ENCODE results near the gene SPACA7. TPM values are rescaled to one million over a fixed set of nuclear protein-coding genes. Genes with fewer than 3 reads are reported as not detected.

Gene SPACA7
- total RNA-seq, 1 experiment from 2014 or later: not detected

GRCh38 chr13:112465251-112466131 lies 89.3 kb downstream of the SPACA7 start:
- DNase-seq (ENCODE audit: low spot score): no peak

DNA sequence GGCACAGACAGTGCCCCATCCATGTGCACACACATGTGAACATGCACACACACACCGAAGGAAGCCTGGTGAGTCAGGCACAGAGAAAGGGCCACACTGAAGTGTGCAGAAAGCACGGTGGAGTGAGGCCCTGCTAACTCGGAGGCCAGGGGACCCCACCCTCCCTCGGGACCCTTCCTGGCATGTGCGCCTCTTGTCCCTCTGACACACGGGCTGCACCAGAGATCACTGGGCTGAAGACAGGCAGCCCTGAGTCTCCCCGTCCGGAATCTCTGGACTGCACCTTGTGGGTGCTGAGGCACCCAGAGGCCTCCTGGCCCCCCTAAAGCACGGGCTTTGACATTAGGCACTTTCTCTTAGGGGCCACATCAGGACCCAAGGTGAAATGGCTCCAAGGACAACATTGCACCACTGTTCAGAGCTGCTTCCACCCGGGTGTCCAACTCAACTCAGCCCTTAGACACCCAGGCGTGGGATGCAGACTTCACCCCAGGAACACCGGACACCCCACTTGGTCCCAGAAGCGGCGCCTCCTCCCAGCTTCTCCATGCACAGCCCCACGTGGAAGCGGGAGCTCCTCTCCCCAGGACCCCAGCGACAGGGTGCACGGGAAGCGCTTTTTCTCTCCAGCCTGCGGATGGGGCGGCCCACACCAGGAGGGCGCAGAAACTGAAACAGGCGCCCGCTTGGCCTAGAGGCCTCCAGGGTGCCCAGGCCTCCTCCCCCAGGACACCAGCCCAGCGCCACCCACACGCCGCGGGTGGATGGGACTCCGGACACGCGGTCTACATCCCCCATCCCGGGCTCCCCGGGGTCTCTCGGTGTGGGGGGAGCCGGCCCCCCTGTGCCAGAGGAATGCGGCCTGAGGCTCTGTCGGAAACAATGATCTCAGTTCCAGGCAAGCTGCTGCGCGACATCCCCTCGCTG lies 90.2 kb downstream of the SPACA7 start:
- no peak for DNase-seq (ENCODE audit: low spot score)

- DNase-seq (ENCODE audit: low spot score): no peak
These were observed 91.1 kb downstream of the SPACA7 start for GRCh38 chr13:112467236-112467635.

- DNase-seq (ENCODE audit: low spot score): no peak
These were observed 91.9 kb downstream of the SPACA7 start for GRCh38 chr13:112468069-112468468.

DNA sequence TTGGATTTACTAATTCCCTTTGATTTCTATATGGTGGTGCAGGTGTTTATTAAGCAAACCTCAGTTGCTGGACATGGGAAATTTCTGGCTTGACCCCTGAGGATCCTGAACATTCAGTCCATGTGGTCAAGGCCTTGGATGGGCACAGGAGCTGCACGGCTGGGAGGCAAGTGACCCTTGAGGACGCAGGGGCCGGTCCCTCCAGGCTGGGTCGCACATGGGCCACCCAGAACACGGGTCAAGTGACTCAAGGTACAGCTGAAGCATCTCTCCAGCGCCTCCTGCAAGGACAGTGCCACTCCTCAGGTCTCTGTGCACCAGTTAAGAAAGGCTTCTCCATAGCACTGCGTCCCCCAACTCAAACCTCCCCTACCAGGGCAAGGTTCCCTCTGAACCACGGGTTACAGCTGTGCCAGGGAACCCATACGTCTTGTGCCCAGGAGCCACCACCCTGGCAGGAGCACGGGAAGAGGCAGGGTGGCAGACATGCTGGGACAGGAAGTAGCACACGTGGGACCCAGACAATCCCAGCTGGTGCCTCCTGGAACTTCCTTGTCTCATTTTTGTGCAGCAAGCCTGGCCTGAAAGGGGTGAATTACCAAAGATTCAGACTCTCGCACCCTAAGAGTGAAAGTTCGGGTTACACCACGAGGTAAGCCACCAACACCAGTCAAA lies 93.1 kb downstream of the SPACA7 start:
- DNase-seq (ENCODE audit: low spot score): no peak

DNA sequence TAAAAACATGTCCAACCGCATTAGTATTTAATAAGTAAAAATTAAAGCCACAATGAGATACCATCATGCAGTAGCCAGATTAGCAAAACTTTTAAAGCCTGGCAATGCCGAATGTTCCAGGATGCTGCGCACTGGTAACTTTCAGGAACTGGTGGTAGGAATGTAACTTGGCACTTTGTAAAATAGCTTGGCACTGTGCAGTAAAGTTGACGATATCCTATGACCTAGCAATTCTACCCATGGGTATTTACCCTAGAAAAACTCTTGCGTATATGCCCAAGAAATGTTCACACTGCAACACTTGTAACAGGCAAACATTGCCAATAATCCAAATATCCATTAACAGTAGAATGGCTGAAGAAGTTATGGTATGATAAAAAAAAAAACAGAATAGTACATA lies 97.7 kb downstream of the SPACA7 start:
- no peak for DNase-seq (ENCODE audit: low spot score)

- DNase-seq (ENCODE audit: low spot score): no peak
These were observed 98.7 kb downstream of the SPACA7 start for GRCh38 chr13:112474869-112475268.

GRCh38 chr13:112475889-112476288 lies 99.7 kb downstream of the SPACA7 start:
- no peak for DNase-seq (ENCODE audit: low spot score)

DNA sequence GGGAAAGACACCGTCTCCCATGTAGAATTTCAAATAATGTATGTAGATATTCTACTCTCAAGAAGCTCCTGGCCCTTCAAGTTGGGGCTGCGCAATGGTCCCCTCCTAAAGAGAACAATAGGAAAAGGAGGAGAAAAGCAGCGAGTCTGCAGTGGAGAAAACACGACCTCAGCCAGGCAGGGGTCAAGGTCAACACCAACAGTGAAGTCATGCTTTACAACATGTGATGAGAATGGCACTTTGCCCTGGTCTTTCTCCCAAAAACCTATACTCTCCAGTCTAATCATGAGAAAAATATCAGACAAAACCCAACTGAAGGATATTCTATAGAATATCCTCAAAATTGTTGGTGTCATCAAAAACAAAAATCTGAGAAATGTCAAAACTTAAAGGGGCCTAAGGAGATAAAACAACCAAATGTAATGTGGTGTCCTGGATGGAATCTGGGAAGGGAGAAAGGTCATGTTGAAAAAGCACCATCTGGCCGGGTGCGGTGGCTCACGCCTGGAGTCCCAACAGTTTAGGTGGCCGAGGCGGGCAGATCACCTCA lies 101.0 kb downstream of the SPACA7 start:
- DNase-seq (ENCODE audit: low spot score): no peak

GRCh38 chr13:112479389-112479788 lies 103.2 kb downstream of the SPACA7 start:
- DNase-seq (ENCODE audit: low spot score): no peak

- DNase-seq (ENCODE audit: low spot score): no peak
These were observed 105.3 kb downstream of the SPACA7 start for GRCh38 chr13:112481458-112481857.

DNA sequence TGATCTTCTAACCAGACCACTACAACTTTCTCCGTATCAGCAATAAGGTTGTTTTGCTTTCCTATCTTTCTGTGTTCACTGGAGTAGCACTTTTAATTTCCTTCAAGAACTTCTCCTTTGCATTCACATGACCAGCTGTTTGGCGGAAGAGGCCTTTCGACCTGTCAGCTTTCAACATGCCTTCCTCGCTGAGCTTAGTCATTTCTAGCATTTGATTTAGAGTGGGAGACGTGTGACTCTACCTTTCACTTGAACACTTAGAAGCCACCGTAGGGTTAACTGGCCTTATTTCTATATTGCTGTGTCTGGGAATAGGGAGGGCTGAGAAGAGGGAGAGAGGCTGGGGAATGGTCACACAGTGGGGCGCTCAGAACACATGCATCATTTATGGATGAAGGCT lies 107.1 kb downstream of the SPACA7 start:
- DNase-seq (ENCODE audit: low spot score): no peak

Other genes with a start within 250 kb of the SPACA7 start
- 7.7 and 8.2 TPM in 2 replicates for gene TUBGCP3, start 211.8 kb downstream of the SPACA7 start, total RNA-seq (2014; rRNA removed; shearing (Covaris generic))

Measured in H4 (cell line).